ENCODE results near the gene LMTK3.

- TF ChIP-seq POLR2A (IDR thresholded peaks at IDR 0.05) (no peak), CTCF (IDR thresholded peaks at IDR 0.05) (no peak), POLR2AphosphoS5 (IDR thresholded peaks at IDR 0.05) (no peak), EP300 (IDR thresholded peaks at IDR 0.05) (no peak)
Observed at GRCh38 chr19:48547722-48548121, 36.1 kb upstream of the LMTK3 start.
